OCI-LY1 (cell line): ENCODE measurements around the gene HFE.
"Not testable (repeated sequence)": the region's sequence is repeated elsewhere in the genome, so short reads cannot be mapped to it uniquely, and the experiment has no call there.

Experiments used
- CTCF ChIP-seq: fragments of 200-600 bp; sonication (generic), shearing (Covaris generic); IDR thresholded peaks from 2 replicates; pipeline ENCODE4 v1.5.1; 2017; ENCODE audit warnings: mild to moderate bottlenecking, antibody characterized with exemption, low read length, moderate library complexity, mixed read lengths
- EZH2 ChIP-seq: fragments of 200-600 bp; sonication (generic), shearing (Covaris generic); IDR thresholded peaks from 2 replicates; pipeline ENCODE4 v1.8.0; 2017; ENCODE audit warnings: borderline replicate concordance, mixed run types, mild to moderate bottlenecking, antibody characterized with exemption, low read length, moderate library complexity, mixed read lengths

GRCh38 chr6:26047329-26047728 lies 39.9 kb upstream of the HFE start:
- not testable (repeated sequence) for TF ChIP-seq CTCF, EZH2
